Astrocyte (in vitro differentiated cells and primary cell): Measurements from ENCODE around the gene NKAIN2. TPM values are rescaled to one million over a fixed set of nuclear protein-coding genes. Genes with fewer than 3 reads are reported as not detected.

Experiments
- DNase-seq: peaks from one replicate; pipeline ENCODE4 v3.0.0-alpha.2; 2010; ENCODE audit warnings: low read depth
- FAIRE-seq: peaks from 2 replicates; lab custom pipeline; 2011; peaks lifted over from hg19 to GRCh38; lab: Jason Lieb, UNC
- H2AFZ ChIP-seq: 2 replicates; pipeline ENCODE4 v1.6.0; 2012; ENCODE audit warnings: low read depth, low read length, inconsistent platforms
- H3K27ac ChIP-seq: 2 replicates; pipeline ENCODE4 v1.5.1; 2011; ENCODE audit warnings: low read depth, low read length, inconsistent platforms
- H3K27me3 ChIP-seq: 2 replicates; pipeline ENCODE4 v1.6.0; 2011; ENCODE audit warnings: low read length, inconsistent platforms; ENCODE audit not compliant: insufficient read depth
- H3K36me3 ChIP-seq: 2 replicates; pipeline ENCODE4 v1.5.1; 2011; ENCODE audit warnings: low read length, inconsistent platforms; ENCODE audit not compliant: insufficient read depth
- H3K4me1 ChIP-seq: 2 replicates; pipeline ENCODE4 v1.5.1; 2011; ENCODE audit warnings: low read length, inconsistent platforms; ENCODE audit not compliant: insufficient read depth
- H3K4me2 ChIP-seq: 2 replicates; pipeline ENCODE4 v1.6.0; 2012; ENCODE audit warnings: low read length, inconsistent platforms
- H3K4me3 ChIP-seq: 2 replicates; pipeline ENCODE4 v1.5.1; 2011; ENCODE audit warnings: low read depth, mild to moderate bottlenecking, low read length, inconsistent platforms; ENCODE audit not compliant: insufficient read depth
- H3K79me2 ChIP-seq: 2 replicates; pipeline ENCODE4 v1.6.0; 2012; ENCODE audit warnings: mild to moderate bottlenecking, low read length, inconsistent platforms; ENCODE audit not compliant: insufficient read depth
- H3K9ac ChIP-seq: 2 replicates; pipeline ENCODE4 v1.6.0; 2012; ENCODE audit warnings: mild to moderate bottlenecking, low read length, inconsistent platforms
- H3K9me3 ChIP-seq: 2 replicates; pipeline ENCODE4 v1.5.1; 2012; ENCODE audit warnings: low read depth, mild to moderate bottlenecking, low read length, inconsistent platforms; ENCODE audit not compliant: insufficient read depth
- H4K20me1 ChIP-seq: 2 replicates; pipeline ENCODE4 v1.6.0; 2012; ENCODE audit warnings: low read length, inconsistent platforms; ENCODE audit not compliant: insufficient read depth
- H3K27ac Mint-ChIP-seq: one replicate; pipeline ENCODE4 v1.8.0; 2021; ENCODE audit warnings: mild to moderate bottlenecking, mixed read lengths; ENCODE audit not compliant: unreplicated experiment
- H3K27me3 Mint-ChIP-seq: one replicate; pipeline ENCODE4 v1.8.0; 2021; ENCODE audit warnings: low read depth, mixed read lengths; ENCODE audit not compliant: unreplicated experiment
- H3K36me3 Mint-ChIP-seq: one replicate; pipeline ENCODE4 v1.8.0; 2021; ENCODE audit warnings: low read depth, mixed read lengths; ENCODE audit not compliant: unreplicated experiment
- H3K4me1 Mint-ChIP-seq: one replicate; pipeline ENCODE4 v1.8.0; 2021; ENCODE audit warnings: low read depth, mixed read lengths; ENCODE audit not compliant: unreplicated experiment
- H3K4me3 Mint-ChIP-seq: one replicate; pipeline ENCODE4 v1.8.0; 2021; ENCODE audit warnings: mild to moderate bottlenecking, moderate library complexity, mixed read lengths; ENCODE audit not compliant: unreplicated experiment
- H3K9me3 Mint-ChIP-seq: one replicate; pipeline ENCODE4 v1.8.0; 2021; ENCODE audit warnings: mild to moderate bottlenecking, mixed read lengths; ENCODE audit not compliant: unreplicated experiment
- CTCF ChIP-seq: IDR thresholded peaks from 2 replicates; pipeline ENCODE4 v1.5.1; 2011; ENCODE audit warnings: low read depth, mild to moderate bottlenecking, inconsistent platforms, low read length, moderate library complexity; ENCODE audit not compliant: insufficient read depth
- EZH2 ChIP-seq: IDR thresholded peaks from 2 replicates; pipeline ENCODE4 v1.6.1; 2012; ENCODE audit warnings: mild to moderate bottlenecking, low read length, inconsistent platforms; ENCODE audit not compliant: insufficient read depth
- total RNA-seq: library from RNA; stranded (reverse); gene quantifications from 2 replicates; pipeline ENCODE4 v1.2.1, GENCODE V29; 2021

The NKAIN2 gene
- total RNA-seq, 1 donor from 2014 or later, result 0.07 TPM

DNA sequence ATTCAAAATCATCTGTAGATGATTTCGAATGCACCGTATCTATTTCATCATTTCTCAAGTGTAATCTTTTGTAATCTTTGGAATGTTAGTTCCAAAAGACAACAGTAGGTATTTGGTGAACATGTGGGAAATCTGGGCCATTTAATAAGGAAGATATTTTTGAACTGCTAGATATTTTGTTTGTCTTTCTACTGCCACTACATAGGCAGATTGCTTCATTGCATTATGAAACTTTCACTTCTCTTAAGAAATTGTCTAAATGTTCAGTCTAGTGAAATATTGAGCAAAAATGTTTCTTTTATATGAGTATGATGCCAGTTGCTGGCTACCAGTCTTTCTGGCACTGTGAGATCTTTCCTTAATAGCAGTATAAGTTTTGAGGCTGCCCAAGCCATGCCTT lies 630.8 kb downstream of the NKAIN2 start:
- Histone ChIP-seq H3K27me3 (no peaks in the 10 kb centered on the region), H4K20me1 (no peaks in the 10 kb centered on the region), H3K36me3 (no peaks in the 10 kb centered on the region), H3K9ac (no peak overlapping the region), H3K9me3 (no peaks in the 10 kb centered on the region), H3K4me1 (no peaks in the 10 kb centered on the region), H3K4me3 (no peak overlapping the region), H3K4me2 (no peak overlapping the region), H3K27ac (no peak overlapping the region), H2AFZ (no peak overlapping the region), H3K79me2 (no peaks in the 10 kb centered on the region)
- no peaks in the 10 kb centered on the region for H3K27me3 Mint-ChIP-seq
- DNase-seq, result no peak
- TF ChIP-seq CTCF, result no peak
- TF ChIP-seq EZH2, result no peak
- no peaks in the 10 kb centered on the region for H3K9me3 Mint-ChIP-seq
- no peaks in the 10 kb centered on the region for H3K4me1 Mint-ChIP-seq
- no peak overlapping the region for H3K4me3 Mint-ChIP-seq
- H3K27ac Mint-ChIP-seq, result no peak overlapping the region
- H3K36me3 Mint-ChIP-seq, result no peaks in the 10 kb centered on the region
- FAIRE-seq, result no peak

DNA sequence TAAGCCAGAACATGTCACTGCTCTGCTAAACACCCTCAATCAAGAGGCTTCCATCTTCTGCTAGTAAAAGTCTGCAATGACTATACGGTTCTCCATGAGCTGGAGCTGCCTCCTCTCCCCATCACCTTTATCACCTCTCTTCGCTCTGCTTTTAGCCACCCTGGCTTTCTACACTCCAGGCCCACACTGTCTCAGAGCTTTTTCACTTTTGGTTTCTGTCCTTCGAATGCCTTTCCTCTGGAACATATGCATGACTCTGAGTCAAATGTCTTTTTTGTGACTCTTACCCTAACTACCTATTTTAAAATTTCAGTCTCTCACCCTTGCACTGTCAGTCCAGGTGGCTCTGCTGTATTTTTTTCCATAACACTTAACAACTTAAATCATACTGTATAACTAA lies 633.1 kb downstream of the NKAIN2 start:
- no peaks in the 10 kb centered on the region for H4K20me1 ChIP-seq
- Mint-ChIP-seq H3K36me3 (no peaks in the 10 kb centered on the region), H3K9me3 (no peaks in the 10 kb centered on the region), H3K27ac (no peak overlapping the region), H3K4me3 (no peak overlapping the region), H3K4me1 (no peaks in the 10 kb centered on the region), H3K27me3 (no peaks in the 10 kb centered on the region)
- no peak overlapping the region for H3K4me3 ChIP-seq
- no peak for TF ChIP-seq EZH2
- no peak for TF ChIP-seq CTCF
- no peaks in the 10 kb centered on the region for H3K36me3 ChIP-seq
- DNase-seq (no peak), FAIRE-seq (no peak)
- no peak overlapping the region for H3K4me2 ChIP-seq
- H3K79me2 ChIP-seq, result no peaks in the 10 kb centered on the region
- H3K9me3 ChIP-seq, result no peaks in the 10 kb centered on the region
- no peak overlapping the region for H3K9ac ChIP-seq
- H3K4me1 ChIP-seq, result no peaks in the 10 kb centered on the region
- H3K27me3 ChIP-seq, result no peaks in the 10 kb centered on the region
- no peak overlapping the region for H2AFZ ChIP-seq
- H3K27ac ChIP-seq, result no peak overlapping the region

GRCh38 chr6:124438546-124439065 lies 634.9 kb downstream of the NKAIN2 start:
- Histone ChIP-seq H3K79me2 (no peaks in the 10 kb centered on the region), H3K9ac (no peak overlapping the region), H3K36me3 (no peaks in the 10 kb centered on the region), H3K4me3 (no peak overlapping the region), H2AFZ (peak overlapping the region; percentile 15), H4K20me1 (no peaks in the 10 kb centered on the region), H3K4me1 (no peaks in the 10 kb centered on the region), H3K9me3 (no peaks in the 10 kb centered on the region), H3K27me3 (no peaks in the 10 kb centered on the region), H3K27ac (no peak overlapping the region), H3K4me2 (no peak overlapping the region)
- no peak overlapping the region for H3K4me3 Mint-ChIP-seq
- H3K4me1 Mint-ChIP-seq, result no peaks in the 10 kb centered on the region
- no peak for FAIRE-seq
- H3K9me3 Mint-ChIP-seq, result no peaks in the 10 kb centered on the region
- H3K36me3 Mint-ChIP-seq, result no peaks in the 10 kb centered on the region
- no peak overlapping the region for H3K27ac Mint-ChIP-seq
- no peak for DNase-seq
- no peaks in the 10 kb centered on the region for H3K27me3 Mint-ChIP-seq
- no peak for TF ChIP-seq CTCF
- no peak for TF ChIP-seq EZH2
